Jurkat, Clone E6-1 (cell line): ENCODE results near the gene F11.
"Not testable (repeated sequence)": the region's sequence is repeated elsewhere in the genome, so short reads cannot be mapped to it uniquely, and the experiment has no call there.

Source experiments
- DNase-seq: peaks from one replicate; pipeline ENCODE4 v3.0.0-alpha.2; 2011; ENCODE audit warnings: low read depth, low spot score
- H3K4me3 ChIP-seq: 2 replicates; pipeline ENCODE4 v1.5.1; 2011; ENCODE audit warnings: mild to moderate bottlenecking, low read length, control low read depth, moderate library complexity

The F11 gene

GRCh38 chr4:186248643-186249042, 17.3 kb upstream of the F11 start:
- H3K4me3 ChIP-seq, result no peak overlapping the region
- DNase-seq, result no peak

- no peak for DNase-seq
- no peak overlapping the region for H3K4me3 ChIP-seq
These were observed 15.9 kb upstream of the F11 start for GRCh38 chr4:186249785-186250754.

GRCh38 chr4:186250760-186251159, 15.2 kb upstream of the F11 start:
- H3K4me3 ChIP-seq, result no peak overlapping the region
- no peak for DNase-seq

GRCh38 chr4:186255122-186255521, 10.9 kb upstream of the F11 start:
- no peak overlapping the region for H3K4me3 ChIP-seq
- DNase-seq, result no peak

- no peak for DNase-seq
- H3K4me3 ChIP-seq, result no peak overlapping the region
These were observed 7.7 kb upstream of the F11 start for GRCh38 chr4:186258216-186258811.

- H3K4me3 ChIP-seq, result no peak overlapping the region
- no peak for DNase-seq
These were observed 5.9 kb upstream of the F11 start for GRCh38 chr4:186260117-186260503.

GRCh38 chr4:186260504-186261448, 5.2 kb upstream of the F11 start:
- H3K4me3 ChIP-seq, result no peak overlapping the region
- DNase-seq, result no peak

GRCh38 chr4:186264660-186265059, 1.3 kb upstream of the F11 start:
- peak; percentile 12 for DNase-seq

GRCh38 chr4:186265250-186265649, 739 bp upstream of the F11 start:
- not testable (repeated sequence) for H3K4me3 ChIP-seq, DNase-seq

More at GRCh38 chr4:186264660-186265059, 1.3 kb upstream of the F11 start:
- no peak overlapping the region for H3K4me3 ChIP-seq

GRCh38 chr4:186266729-186267456, 904 bp downstream of the F11 start:
- DNase-seq, result no peak
- no peak overlapping the region for H3K4me3 ChIP-seq

GRCh38 chr4:186271081-186271678, 5.2 kb downstream of the F11 start:
- DNase-seq, result no peak
- no peak overlapping the region for H3K4me3 ChIP-seq

GRCh38 chr4:186272699-186273391, 6.9 kb downstream of the F11 start:
- no peak overlapping the region for H3K4me3 ChIP-seq
- peak; percentile 41 for DNase-seq

- not testable (repeated sequence) for DNase-seq, H3K4me3 ChIP-seq
These were observed 7.4 kb downstream of the F11 start for GRCh38 chr4:186273392-186273789.

- no peak for DNase-seq
- no peak overlapping the region for H3K4me3 ChIP-seq
These were observed 17.3 kb downstream of the F11 start for GRCh38 chr4:186283311-186283710.

GRCh38 chr4:186285147-186285546, 19.2 kb downstream of the F11 start:
- no peak overlapping the region for H3K4me3 ChIP-seq
- DNase-seq, result no peak

- no peak overlapping the region for H3K4me3 ChIP-seq
- DNase-seq, result no peak
These were observed 20.6 kb downstream of the F11 start for GRCh38 chr4:186286581-186286980.

- H3K4me3 ChIP-seq, result no peak overlapping the region
- no peak for DNase-seq
These were observed 25.4 kb downstream of the F11 start for GRCh38 chr4:186291256-186291890.
